Testis (tissue), 3 donors: ENCODE results near the gene UPP1. TPM values are rescaled to one million over a fixed set of nuclear protein-coding genes. Genes with fewer than 3 reads are reported as not detected.

ENCODE experiments used
- DNase-seq: peaks from one replicate; pipeline ENCODE4 v3.0.0-alpha.2; 2019
- H3K27ac ChIP-seq, 2 donors: fragments of 200-600 bp; sonication (generic); one replicate each; pipeline ENCODE4 v1.5.1; 2019
- H3K27me3 ChIP-seq: fragments of 200-600 bp; sonication (generic); one replicate; pipeline ENCODE4 v1.5.1; 2019
- H3K36me3 ChIP-seq: fragments of 200-600 bp; sonication (generic); one replicate; pipeline ENCODE4 v1.5.1; 2017; ENCODE audit warnings: low read depth; ENCODE audit errors: missing control alignments
- H3K4me1 ChIP-seq: fragments of 200-600 bp; sonication (generic); one replicate; pipeline ENCODE4 v1.5.1; 2019
- H3K4me3 ChIP-seq, 2 donors: fragments of 200-600 bp; sonication (generic); one replicate each; pipeline ENCODE4 v1.5.1; 2017 to 2019
- H3K9me3 ChIP-seq: fragments of 200-600 bp; sonication (generic); one replicate; pipeline ENCODE4 v1.5.1; 2017
- POLR2A ChIP-seq: fragments of 450-650 bp; IDR thresholded peaks from one replicate; pipeline ENCODE4 v1.6.1; 2017; ENCODE audit warnings: antibody characterized with exemption, mild to moderate bottlenecking, moderate library complexity
- WGBS, 2 donors: methylation state at CpG; one replicate each; pipeline ENCODE4 v1.1.5; 2018; 5-methylcytosine and 5-hydroxymethylcytosine counted together
- intact Hi-C: fragments of 100-400 bp; cut with DNase I; formaldehyde crosslinking; loops from one replicate; pipeline ENCODE4 v1.15.1; 2023; ENCODE audit warnings: low total_unique reads
- polyA plus RNA-seq: library from polyadenylated mRNA; stranded (reverse); fragments of 350-450 nt; fragmentation: Illumina TruSeq; extraction: RNeasy Lipid Tissue Mini Kit (QIAGEN cat#74804); gene quantifications from one replicate; pipeline ENCODE4 v1.2.3, GENCODE V29; 2014; ENCODE audit warnings: low read depth, low replicate concordance; ENCODE audit not compliant: insufficient read depth
- total RNA-seq, 2 donors: library from RNA; depleted of rRNA; stranded (reverse); fragments of >200 nt; gene quantifications; one replicate each; pipeline ENCODE4 v1.2.3, GENCODE V29; 2016
- TF ChIP-seq, protein P1 (sequence below), 3 experiments: fragments of 450-650 bp in 2 of 3; fragments of 200-600 bp in 1 of 3; sonication (generic) in 1 of 3; IDR thresholded peaks; one replicate each; pipeline ENCODE4 v1.5.1; 2016 to 2019; ENCODE audit warnings: antibody characterized with exemption in 3 of 3, mild to moderate bottlenecking in 2 of 3, moderate library complexity in 1 of 3

The UPP1 gene
- total and polyA plus RNA-seq, 3 donors from 2014 or later = 13.1 to 20.8 (median 17.2) TPM

DNA sequence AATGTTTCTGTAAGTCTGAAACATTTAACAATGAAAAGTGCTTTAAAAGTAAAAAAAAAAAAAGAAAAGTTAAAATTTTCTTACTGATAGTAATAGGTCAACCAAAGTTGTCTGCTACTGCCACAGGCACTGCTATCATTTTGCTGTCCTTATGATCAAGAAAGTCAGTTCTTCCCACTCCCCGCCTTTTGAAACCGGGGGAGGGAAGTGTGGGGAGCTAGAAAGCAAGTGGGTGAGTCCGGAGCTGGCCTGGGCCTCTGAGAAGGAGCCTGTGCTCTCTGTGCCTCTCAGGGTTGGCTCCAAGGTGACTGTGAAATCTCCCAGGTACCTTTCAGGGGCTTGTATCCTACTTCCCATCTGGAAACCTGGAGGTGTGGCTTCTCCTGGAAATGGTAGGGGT, 46.4 kb upstream of the UPP1 start:
- intact Hi-C loops = no loop called here
- TF ChIP-seq, protein P1, sequence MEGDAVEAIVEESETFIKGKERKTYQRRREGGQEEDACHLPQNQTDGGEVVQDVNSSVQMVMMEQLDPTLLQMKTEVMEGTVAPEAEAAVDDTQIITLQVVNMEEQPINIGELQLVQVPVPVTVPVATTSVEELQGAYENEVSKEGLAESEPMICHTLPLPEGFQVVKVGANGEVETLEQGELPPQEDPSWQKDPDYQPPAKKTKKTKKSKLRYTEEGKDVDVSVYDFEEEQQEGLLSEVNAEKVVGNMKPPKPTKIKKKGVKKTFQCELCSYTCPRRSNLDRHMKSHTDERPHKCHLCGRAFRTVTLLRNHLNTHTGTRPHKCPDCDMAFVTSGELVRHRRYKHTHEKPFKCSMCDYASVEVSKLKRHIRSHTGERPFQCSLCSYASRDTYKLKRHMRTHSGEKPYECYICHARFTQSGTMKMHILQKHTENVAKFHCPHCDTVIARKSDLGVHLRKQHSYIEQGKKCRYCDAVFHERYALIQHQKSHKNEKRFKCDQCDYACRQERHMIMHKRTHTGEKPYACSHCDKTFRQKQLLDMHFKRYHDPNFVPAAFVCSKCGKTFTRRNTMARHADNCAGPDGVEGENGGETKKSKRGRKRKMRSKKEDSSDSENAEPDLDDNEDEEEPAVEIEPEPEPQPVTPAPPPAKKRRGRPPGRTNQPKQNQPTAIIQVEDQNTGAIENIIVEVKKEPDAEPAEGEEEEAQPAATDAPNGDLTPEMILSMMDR (IDR thresholded peaks at IDR 0.05) = no peak
- no peak for TF ChIP-seq POLR2A
- Histone ChIP-seq H3K36me3 (no peaks in the 10 kb centered on the region), H3K27me3 (no peaks in the 10 kb centered on the region), H3K9me3 (no peaks in the 10 kb centered on the region), H3K4me3 (no peak overlapping the region), H3K27ac (no peak overlapping the region), H3K4me1 (no peaks in the 10 kb centered on the region)
- 53 to 59% methylated on average over 3 of the region's 3 CpGs for WGBS, 2 donors
- DNase-seq = no peak

DNA sequence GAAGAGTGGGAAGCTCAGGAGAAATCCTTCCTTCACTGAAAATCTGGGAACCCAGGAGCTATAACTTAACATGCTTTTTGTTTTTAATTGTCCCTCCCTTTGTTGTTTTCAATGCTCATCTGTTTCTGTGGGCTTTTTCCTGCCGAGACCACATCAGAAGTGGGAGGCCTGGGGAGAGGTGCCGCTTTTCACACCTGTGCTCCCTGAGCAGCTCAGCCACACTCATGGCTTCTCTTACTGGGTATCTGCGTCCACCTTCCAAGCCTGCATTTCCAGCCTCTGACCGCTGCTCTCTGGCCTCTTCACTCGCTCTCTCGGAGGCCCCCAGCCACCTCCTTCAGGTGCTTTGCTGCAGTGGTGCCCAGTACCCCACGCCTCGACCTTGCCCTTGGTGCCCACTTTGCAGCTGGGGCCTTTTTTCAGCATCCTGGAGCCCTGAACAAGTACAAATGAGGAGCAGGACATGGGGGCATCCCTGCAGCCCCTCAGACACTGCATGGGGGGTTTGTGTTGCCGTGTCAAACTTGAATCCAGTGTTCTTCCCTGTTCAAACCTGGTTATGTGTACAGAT, 43.8 kb upstream of the UPP1 start:
- no peaks in the 10 kb centered on the region for H3K36me3 ChIP-seq
- H3K27ac ChIP-seq = no peak overlapping the region
- TF ChIP-seq, protein P1 (IDR thresholded peaks at IDR 0.05) = no peak
- TF ChIP-seq POLR2A = no peak
- intact Hi-C loops = no loop called here
- H3K27me3 ChIP-seq = no peaks in the 10 kb centered on the region
- no peak for DNase-seq
- no peaks in the 10 kb centered on the region for H3K9me3 ChIP-seq
- H3K4me1 ChIP-seq = no peaks in the 10 kb centered on the region
- WGBS, 2 donors = 74 to 75% methylated on average over 9 of the region's 9 CpGs
- no peak overlapping the region for H3K4me3 ChIP-seq

DNA sequence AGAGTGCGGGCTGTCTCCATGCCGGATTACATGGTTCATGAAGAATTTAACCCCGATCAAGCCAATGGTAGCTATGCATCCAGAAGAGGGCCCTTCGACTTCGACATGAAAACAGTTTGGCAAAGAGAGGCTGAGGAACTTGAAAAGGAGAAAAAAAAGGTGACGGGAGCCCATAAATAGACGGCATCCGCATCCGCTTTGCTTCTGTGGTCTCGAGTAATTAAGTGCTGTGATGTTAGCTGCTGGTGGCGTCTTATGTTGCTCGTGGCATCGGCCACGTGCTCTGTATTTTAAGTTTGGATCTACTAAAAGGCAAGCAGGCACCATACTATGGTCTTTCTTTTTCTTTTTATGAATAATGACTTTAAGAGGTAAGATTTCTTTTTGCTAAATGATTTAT, 42.6 kb upstream of the UPP1 start:
- Histone ChIP-seq H3K36me3 (no peaks in the 10 kb centered on the region), H3K27ac (no peak overlapping the region), H3K27me3 (no peaks in the 10 kb centered on the region), H3K4me1 (no peaks in the 10 kb centered on the region), H3K9me3 (no peaks in the 10 kb centered on the region), H3K4me3 (no peak overlapping the region)
- DNase-seq = no peak
- no peak for TF ChIP-seq POLR2A
- TF ChIP-seq, protein P1 (IDR thresholded peaks at IDR 0.05) = no peak
- 69 to 71% methylated on average over 14 of the region's 14 CpGs for WGBS, 2 donors
- intact Hi-C loops = no loop called here

DNA sequence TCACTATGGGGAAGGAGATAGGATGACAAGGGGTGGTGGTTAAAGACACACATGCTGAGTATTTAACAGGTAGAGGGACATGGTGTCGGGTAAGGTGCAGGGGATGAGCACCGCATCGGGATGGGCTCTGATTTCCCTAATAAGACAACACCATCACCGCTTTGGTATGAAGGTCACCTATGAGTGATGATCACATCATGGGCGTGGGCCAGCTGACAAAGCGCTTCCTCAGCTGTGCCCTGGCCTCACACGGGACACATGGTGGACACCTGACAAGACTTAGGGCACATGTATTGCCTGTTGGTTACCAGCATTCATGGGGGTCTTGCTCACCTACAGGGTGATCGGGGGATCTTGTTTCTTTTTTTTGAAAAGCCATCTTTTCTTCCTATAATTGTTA, 41.0 kb upstream of the UPP1 start:
- Histone ChIP-seq H3K4me3 (no peak overlapping the region), H3K4me1 (no peaks in the 10 kb centered on the region), H3K27ac (no peak overlapping the region), H3K36me3 (no peaks in the 10 kb centered on the region), H3K27me3 (no peaks in the 10 kb centered on the region), H3K9me3 (no peaks in the 10 kb centered on the region)
- no peak for DNase-seq
- intact Hi-C loops = no loop called here
- 93 to 97% methylated on average over 8 of the region's 8 CpGs for WGBS, 2 donors
- TF ChIP-seq, protein P1 (IDR thresholded peaks at IDR 0.05) = no peak
- TF ChIP-seq POLR2A = no peak

DNA sequence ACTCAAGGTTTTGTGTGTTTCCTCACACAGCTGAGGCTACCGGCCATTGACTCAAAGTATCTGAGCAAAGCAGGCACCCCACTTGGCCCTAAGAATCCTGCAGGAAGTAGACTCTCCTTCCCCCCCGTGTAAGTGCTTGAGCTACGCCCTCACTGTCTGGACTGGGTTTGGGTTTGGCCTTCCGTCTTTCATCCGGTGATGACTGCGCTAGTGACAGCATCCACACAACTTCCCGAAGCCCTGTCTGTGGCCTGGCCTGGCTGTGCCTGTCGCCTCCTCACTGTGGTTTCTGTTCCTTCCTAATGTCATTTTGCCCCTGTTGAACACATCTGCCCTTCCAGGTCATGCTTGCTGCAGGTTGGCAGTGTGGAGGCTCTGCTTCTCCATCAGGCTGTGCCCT, 39.2 kb upstream of the UPP1 start:
- no peak overlapping the region for H3K4me3 ChIP-seq
- H3K4me1 ChIP-seq = no peaks in the 10 kb centered on the region
- DNase-seq = no peak
- H3K27me3 ChIP-seq = no peaks in the 10 kb centered on the region
- intact Hi-C loops = no loop called here
- H3K27ac ChIP-seq = no peak overlapping the region
- H3K36me3 ChIP-seq = no peaks in the 10 kb centered on the region
- TF ChIP-seq, protein P1 (IDR thresholded peaks at IDR 0.05) = no peak
- TF ChIP-seq POLR2A = no peak
- WGBS, 2 donors = 76 to 89% methylated on average over 8 of the region's 8 CpGs
- no peaks in the 10 kb centered on the region for H3K9me3 ChIP-seq
